Measurements from ENCODE around the gene CDKN1A.
"Not testable (repeated sequence)": the region's sequence is repeated elsewhere in the genome, so short reads cannot be mapped to it uniquely, and the experiment has no call there.

Gene CDKN1A

GRCh38 chr6:36719126-36719525 is 40.6 kb downstream of the CDKN1A start:
- no peak for DNase-seq (ENCODE audit: low read depth in 3 of 3)

DNA sequence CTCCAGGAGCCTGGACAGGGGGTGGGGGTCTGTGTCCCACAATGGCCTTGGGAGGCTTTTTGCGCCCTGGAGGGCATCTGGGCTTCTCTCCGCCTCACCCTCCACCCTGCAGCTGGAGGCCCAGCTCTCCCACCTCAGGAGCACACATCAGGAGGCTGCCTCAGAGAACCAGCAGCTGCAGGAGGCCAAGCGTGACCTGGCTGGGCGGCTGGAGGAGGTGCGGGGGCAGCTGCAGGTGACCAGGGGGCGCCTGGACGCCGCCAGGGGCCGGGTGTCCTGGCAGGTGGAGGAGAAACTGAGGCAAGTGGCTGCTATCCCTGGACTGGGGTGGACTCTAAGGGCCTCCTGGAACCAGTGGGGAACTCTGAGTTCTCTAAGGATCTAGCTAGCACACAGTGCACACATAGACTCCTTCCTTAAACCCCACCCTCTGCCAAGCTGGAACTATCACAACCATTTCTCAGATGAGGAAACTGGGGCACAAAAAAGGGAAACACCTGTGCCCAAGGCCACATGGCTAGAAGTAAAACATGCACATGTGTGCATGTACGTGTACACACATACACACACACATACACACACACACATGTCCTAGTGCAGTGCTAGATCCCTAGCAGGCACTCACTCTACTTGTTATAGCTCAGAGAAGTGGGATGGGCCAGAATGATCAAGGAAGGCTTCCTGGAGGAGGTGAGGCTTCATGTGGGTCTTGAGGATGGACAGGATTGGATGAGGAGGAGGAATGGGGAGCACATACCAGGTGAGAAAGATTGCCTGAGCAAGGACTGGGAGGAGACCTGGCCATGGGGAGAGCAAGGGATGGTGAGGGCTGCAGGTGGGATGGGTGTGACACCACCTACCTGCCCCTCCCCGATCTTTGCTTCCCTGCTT is 42.0 kb downstream of the CDKN1A start:
- no peak for DNase-seq (ENCODE audit: low read depth in 3 of 3)

- no peak for DNase-seq (ENCODE audit: low read depth in 3 of 3)
Measured at GRCh38 chr6:36721369-36722140, 43.0 kb downstream of the CDKN1A start.

DNA sequence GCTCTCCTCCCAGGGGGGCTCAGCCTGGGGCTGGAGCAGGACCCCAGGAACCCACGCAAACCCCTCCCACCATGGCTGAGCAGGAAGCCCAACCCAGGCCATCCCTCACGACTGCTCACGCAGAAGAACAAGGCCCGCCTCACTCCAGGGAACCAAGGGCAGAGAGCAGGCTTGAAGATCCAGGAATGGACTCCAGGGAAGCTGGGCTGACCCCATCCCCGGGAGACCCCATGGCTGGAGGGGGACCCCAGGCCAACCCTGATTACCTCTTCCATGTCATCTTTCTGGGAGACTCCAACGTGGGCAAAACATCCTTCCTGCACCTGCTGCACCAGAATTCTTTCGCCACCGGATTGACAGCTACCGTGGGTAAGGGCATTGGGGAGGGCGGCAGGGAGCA is 43.9 kb downstream of the CDKN1A start:
- no peak for DNase-seq (ENCODE audit: low read depth in 3 of 3)

DNA sequence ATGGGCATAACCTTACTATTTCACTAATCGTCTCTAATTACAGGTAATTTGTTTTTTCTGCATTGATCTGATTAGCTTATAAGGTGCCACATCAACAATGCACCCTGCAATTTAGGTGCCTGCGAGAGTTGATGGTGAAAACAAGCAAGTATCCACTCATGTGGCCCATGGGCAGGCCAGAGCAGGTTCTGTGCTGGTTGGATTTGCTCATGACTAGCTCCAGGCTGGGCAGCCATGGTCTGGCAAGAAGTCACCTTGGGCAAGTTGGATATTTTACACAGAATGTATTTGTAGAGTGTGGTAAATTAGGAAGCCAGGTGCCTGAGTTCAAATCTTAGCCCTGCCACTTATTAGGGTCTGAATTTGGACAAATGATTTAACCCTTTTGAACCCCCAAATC is 44.4 kb downstream of the CDKN1A start:
- DNase-seq (ENCODE audit: low read depth in 3 of 3), result no peak

- DNase-seq (ENCODE audit: low read depth in 3 of 3), result not testable (repeated sequence)
Measured at GRCh38 chr6:36723992-36724391, 45.5 kb downstream of the CDKN1A start.

GRCh38 chr6:36724514-36725390 is 46.2 kb downstream of the CDKN1A start:
- DNase-seq (ENCODE audit: low read depth in 3 of 3), result peak; percentile 36 to 40 (median 37)

DNA sequence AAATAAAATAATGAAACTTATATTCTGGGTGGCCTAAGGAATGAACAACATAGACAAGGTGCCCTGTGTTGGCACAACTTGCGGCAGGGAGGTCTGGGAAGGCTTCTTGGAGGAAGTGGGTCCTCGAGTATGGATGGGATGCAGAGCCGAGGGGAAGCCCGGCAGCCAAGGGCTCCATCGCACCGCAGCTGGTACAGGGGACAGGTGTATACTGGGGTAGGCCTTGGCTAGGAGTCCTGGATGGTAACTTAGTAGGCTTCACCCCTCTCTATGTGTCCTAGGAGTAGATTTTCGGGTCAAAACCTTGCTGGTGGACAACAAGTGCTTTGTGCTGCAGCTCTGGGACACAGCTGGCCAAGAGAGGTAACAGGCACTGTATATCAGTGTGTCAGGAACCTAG is 47.1 kb downstream of the CDKN1A start:
- no peak for DNase-seq (ENCODE audit: low read depth in 3 of 3)

DNA sequence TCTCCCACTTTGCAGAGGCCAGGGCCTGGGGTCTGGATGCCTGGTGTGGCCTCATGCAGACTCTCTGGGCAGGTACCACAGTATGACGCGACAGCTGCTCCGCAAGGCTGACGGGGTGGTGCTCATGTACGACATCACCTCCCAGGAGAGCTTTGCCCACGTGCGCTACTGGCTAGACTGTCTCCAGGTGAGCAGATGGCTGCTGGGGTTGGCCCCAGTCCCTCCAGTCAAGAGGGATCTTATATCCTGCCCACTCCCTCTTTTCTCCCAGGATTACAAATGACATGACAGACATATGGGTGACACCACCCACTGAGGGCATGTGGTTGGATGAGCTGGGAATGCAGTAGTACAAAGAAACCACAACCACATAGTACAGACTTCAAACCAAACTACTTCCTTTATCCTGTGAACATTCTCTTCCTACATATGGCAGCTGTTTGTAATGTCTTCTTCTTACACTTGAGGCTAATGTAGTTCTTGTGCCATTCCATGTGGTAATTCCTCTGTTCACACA is 49.0 kb downstream of the CDKN1A start:
- no peak for DNase-seq (ENCODE audit: low read depth in 3 of 3)

DNA sequence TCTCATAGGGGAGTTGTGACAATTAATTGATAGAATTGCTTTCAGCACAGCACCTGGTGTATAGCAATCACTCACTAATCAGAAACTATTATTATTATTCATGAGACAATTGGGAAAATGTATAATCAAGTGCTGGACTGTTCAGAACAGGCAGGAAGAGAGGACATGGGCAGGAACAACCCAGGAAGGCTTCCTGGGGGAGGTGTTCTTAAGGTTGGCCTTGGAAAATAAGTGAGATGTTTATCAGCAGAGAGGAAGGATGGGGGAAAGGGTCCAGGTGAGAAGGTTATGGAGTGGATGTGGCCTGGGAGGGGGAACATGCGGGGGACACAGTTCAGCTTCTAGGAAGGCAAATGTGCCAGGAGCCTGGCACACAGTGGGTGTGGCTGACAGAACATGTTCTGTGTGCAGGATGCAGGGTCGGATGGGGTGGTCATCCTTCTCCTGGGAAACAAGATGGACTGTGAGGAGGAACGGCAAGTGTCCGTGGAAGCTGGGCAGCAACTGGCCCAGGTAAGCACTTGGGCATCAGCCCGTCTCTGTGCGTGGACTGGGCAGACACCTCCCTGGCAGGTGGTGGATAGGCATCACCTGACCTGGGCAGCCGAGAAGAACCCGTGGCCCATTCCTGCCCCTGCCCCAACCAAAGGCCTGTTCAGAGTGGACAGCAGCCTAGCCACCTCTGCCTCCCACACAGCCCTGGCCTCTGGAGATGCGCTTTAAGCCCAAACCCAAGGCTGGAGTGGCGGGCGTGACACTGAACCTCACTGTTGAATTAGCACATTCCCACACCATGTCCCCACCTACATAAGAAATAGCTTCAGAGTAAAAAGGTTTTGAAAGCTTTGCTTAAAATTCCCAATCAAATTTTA is 50.0 kb downstream of the CDKN1A start:
- no peak for DNase-seq (ENCODE audit: low read depth in 3 of 3)

DNA sequence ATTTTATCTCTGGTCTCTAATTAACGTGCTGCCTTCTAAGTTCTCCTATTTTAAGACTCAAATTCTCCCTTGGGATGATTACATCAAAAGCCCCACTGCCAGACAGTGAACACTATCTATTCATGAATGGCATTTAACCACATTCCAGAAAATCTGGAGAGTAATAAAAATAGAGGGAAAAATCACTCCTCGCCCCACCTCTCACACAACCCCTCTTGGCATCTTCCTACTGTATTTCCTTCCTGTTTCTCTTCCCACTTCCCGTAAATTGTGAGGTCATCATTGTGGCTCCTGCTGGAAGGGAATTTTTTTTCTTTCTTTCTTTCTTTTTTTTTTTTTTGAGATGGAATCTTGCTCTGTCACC is 50.6 kb downstream of the CDKN1A start:
- DNase-seq (ENCODE audit: low read depth in 3 of 3), result no peak

DNA sequence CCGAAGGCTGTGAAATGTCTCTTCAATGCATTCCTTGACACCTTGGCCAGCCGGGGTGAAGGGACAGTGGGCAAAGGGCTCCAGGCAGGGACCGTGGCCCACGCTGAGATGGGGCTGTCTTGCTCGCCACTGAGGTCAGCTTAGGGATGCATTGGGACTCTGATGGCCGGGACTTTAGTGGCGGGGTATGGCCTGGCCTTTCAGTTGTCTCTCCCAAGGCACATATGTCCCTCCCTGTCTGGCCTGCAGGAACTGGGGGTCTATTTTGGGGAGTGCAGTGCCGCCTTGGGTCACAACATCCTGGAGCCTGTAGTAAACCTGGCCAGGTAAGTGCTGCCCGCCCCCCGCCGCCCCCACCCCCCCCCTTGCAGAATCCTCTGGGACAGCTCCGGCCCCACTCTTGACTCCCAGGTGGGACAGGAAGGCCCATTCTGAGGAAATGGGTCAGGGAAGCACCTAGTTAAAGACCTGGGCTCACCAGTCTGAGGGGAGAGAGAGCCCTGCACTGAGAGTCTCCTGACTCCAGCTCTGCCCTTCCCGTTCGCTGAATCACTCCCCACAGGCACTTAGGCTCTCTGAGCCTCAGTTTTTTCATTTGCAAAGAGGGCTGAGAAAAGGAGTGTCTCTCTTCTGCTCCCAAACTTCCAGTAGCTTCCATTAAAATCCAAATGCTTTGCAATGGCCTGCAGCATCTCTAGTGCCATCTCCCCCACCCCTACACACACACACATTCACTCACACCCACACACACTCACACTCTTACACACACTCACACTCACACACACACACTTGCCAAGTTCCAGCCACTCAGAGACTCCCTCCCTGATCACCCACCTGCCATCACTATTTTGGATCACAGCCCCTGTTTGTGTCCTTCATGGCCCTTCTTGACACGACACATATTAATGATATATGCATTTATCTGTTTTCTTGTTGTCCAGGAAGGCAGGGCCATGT is 52.2 kb downstream of the CDKN1A start:
- DNase-seq (ENCODE audit: low read depth in 3 of 3), result no peak

DNA sequence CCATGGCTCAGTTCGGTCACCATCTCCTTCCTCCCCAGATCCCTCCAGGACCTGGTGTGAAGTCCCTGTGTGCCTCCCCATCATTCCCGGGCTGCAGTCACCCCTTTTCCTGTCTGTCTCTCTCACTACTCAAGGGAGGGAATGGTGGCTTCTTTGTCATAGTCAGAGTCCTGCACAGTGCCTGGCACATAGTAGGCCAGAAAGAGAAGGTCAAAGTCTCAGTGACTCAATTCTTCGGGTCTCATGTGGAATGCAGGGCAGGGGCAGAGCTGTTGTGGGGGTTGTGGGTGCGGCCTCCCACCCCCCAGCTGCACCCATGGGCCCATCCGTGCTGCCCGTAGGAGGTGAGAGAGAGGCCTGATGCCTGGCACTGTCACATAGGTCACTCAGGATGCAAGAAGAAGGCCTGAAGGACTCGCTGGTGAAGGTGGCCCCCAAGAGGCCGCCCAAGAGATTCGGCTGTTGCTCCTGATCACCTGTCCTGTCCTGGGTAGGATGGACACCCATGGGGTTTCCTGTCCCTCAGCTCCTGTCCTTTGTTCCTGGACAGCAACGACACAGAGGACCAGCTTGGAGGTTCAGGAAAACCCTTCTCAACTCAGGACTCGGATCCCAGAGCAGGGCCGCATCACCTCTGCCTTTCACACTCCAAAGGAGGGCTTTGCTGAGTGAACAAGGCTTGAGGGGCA is 53.3 kb downstream of the CDKN1A start:
- DNase-seq (ENCODE audit: low read depth in 3 of 3), result no peak

DNA sequence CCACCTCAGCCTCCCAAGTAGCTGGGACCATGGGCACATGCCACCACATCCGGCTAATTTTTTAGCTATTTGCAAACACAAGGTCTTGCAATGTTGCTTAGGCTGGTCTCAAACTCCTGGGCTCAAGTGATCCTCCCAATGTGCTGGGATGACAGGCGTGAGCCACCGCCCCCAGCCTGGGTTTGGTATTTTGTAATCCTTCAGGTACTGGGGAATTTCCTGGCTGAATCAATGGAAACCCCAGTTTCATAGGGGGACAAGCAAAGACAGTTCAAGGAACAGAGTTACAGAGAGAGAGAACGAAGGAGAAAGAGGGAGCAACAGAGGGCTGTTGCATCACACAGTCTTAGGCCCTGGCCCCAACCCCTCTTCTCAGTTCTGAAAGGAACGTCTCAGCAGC is 54.8 kb downstream of the CDKN1A start:
- no peak for DNase-seq (ENCODE audit: low read depth in 3 of 3)

- no peak for DNase-seq (ENCODE audit: low read depth in 3 of 3)
Measured at GRCh38 chr6:36734486-36735060, 56.1 kb downstream of the CDKN1A start.

DNA sequence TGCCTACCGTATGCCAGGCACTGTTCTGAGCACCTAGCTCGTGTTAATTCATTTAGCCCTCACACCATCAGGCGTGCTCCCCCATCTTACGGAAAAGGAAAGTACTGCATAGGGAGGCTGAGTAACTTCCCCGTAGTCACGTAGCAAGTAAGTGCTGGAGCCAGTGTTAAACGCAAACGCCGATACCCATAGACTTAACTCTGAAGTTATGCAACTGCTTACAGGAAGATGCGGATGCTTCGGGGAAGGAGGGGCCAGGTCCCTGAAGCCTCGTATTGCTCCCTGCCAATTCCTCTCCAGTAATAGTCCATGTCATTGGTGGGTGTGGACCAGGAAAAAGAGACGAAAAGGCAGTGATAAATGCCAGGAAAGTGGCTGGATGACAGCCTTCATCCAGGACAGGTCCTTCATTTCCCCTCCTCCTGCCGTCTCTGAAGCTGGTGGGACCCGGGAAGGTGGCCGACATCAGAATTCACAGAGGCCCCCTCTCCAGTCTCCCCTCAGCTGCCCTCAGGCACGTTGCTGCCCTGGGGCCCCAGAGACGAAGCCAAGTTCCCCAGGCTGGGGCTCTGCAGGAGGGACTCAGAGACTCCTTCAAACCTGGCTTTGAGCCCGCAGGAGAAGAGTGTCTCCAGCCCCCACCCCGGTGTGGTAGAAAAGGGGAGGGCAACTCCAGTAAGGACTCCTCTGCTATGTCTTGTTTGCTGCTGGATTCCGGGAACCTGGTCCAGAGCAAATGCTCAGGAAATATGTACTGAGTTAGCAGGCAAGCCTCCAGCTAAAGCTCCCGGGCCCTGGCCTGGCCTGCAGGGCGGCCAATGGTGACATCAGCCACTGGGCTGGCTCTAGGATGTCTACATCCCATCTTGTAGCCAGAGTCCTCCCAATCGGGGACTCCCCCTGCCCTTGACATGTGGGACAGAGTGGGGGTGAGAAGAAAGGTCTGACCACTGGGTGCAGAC is 56.9 kb downstream of the CDKN1A start:
- peak in 1 of 3 donors; percentile 13 for DNase-seq (ENCODE audit: low read depth in 3 of 3)
